Hepatocyte (in vitro differentiated cells): ENCODE results near the gene SEMA6A.

Experiments used
- EZH2 ChIP-seq: fragments of 200-600 bp; sonication (generic); IDR thresholded peaks from 2 replicates; pipeline ENCODE4 v1.6.1; 2016; ENCODE audit warnings: antibody characterized with exemption, mild to moderate bottlenecking, borderline replicate concordance
- TF ChIP-seq, protein P1 (sequence below): fragments of 200-600 bp; sonication (generic); IDR thresholded peaks from 2 replicates; pipeline ENCODE4 v1.5.1; 2016; ENCODE audit warnings: antibody characterized with exemption, mild to moderate bottlenecking; ENCODE audit not compliant: poor library complexity

DNA sequence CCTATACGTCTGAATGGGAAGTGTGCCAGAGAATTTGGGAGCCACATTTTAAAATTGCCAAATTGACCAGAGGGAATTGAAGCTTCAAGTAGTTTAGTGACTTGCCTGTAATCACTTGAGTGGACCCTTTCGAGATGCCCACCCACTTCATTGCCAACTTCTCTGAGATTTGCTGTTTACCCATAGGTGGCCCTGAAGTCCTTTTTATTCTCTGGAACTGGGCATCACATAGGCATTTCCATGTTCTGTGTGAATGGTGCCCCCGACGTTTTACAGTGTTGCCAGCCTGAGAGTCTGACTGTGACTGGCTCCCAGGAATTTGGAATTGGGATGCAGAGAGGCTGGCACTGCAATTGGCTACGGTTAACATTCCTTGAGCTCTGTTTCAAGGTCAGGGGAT is 158.6 kb downstream of the SEMA6A start:
- TF ChIP-seq, protein P1, sequence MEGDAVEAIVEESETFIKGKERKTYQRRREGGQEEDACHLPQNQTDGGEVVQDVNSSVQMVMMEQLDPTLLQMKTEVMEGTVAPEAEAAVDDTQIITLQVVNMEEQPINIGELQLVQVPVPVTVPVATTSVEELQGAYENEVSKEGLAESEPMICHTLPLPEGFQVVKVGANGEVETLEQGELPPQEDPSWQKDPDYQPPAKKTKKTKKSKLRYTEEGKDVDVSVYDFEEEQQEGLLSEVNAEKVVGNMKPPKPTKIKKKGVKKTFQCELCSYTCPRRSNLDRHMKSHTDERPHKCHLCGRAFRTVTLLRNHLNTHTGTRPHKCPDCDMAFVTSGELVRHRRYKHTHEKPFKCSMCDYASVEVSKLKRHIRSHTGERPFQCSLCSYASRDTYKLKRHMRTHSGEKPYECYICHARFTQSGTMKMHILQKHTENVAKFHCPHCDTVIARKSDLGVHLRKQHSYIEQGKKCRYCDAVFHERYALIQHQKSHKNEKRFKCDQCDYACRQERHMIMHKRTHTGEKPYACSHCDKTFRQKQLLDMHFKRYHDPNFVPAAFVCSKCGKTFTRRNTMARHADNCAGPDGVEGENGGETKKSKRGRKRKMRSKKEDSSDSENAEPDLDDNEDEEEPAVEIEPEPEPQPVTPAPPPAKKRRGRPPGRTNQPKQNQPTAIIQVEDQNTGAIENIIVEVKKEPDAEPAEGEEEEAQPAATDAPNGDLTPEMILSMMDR: no peak
- TF ChIP-seq EZH2: no peak
